ENCODE measurements around the gene RAI14. TPM values are rescaled to one million over a fixed set of nuclear protein-coding genes. Genes with fewer than 3 reads are reported as not detected.

The RAI14 gene
- total RNA-seq, 4 donors from 2014 or later: 24.2 to 40.1 (median 28.0) TPM

- H3K27ac ChIP-seq: no peak overlapping the region
- H3K4me3 ChIP-seq: no peak overlapping the region
Observed at GRCh38 chr5:34648840-34649158, 7.3 kb upstream of the RAI14 start.

GRCh38 chr5:34651791-34652190 is 4.3 kb upstream of the RAI14 start:
- Histone ChIP-seq H3K9me3 (no peaks in the 10 kb centered on the region), H3K27ac (no peak overlapping the region), H3K27me3 (no peaks in the 10 kb centered on the region), H3K4me1 (peaks cover 8% of the 10 kb centered on the region), H3K4me3 (no peak overlapping the region), H3K36me3 (no peaks in the 10 kb centered on the region)
- 44% methylated on average over 2 of the region's 2 CpGs for WGBS
- TF ChIP-seq CTCF (IDR thresholded peaks at IDR 0.05): no peak
- no peak for TF ChIP-seq POLR2AphosphoS5 (IDR thresholded peaks at IDR 0.05)
- TF ChIP-seq EP300 (IDR thresholded peaks at IDR 0.05): no peak
- no peak for TF ChIP-seq POLR2A (IDR thresholded peaks at IDR 0.05)
- no peak for DNase-seq (ENCODE audit: low spot score in 2 of 2)

More at GRCh38 chr5:34648840-34649158, 7.3 kb upstream of the RAI14 start:
- Histone ChIP-seq H3K4me1 (no peaks in the 10 kb centered on the region), H3K27me3 (no peaks in the 10 kb centered on the region), H3K9me3 (no peaks in the 10 kb centered on the region), H3K36me3 (no peaks in the 10 kb centered on the region)
- TF ChIP-seq CTCF (IDR thresholded peaks at IDR 0.05) (no peak), EP300 (IDR thresholded peaks at IDR 0.05) (no peak), POLR2AphosphoS5 (IDR thresholded peaks at IDR 0.05) (no peak), POLR2A (IDR thresholded peaks at IDR 0.05) (no peak)
- 80% methylated on average over 2 of the region's 2 CpGs for WGBS
- DNase-seq (ENCODE audit: low spot score in 2 of 2): no peak

GRCh38 chr5:34652466-34652865 is 3.7 kb upstream of the RAI14 start:
- peaks cover 14% of the 10 kb centered on the region for H3K4me1 ChIP-seq
- no peaks in the 10 kb centered on the region for H3K27me3 ChIP-seq

GRCh38 chr5:34652914-34653313 is 3.2 kb upstream of the RAI14 start:
- H3K27me3 ChIP-seq: no peaks in the 10 kb centered on the region
- no peak overlapping the region for H3K27ac ChIP-seq
- H3K4me3 ChIP-seq: no peak overlapping the region
- no peaks in the 10 kb centered on the region for H3K36me3 ChIP-seq
- peaks cover 19% of the 10 kb centered on the region for H3K4me1 ChIP-seq
- DNase-seq (ENCODE audit: low spot score in 2 of 2): no peak
- TF ChIP-seq CTCF (IDR thresholded peaks at IDR 0.05) (no peak), POLR2A (IDR thresholded peaks at IDR 0.05) (no peak), POLR2AphosphoS5 (IDR thresholded peaks at IDR 0.05) (no peak), EP300 (IDR thresholded peaks at IDR 0.05) (no peak)
- H3K9me3 ChIP-seq: no peaks in the 10 kb centered on the region

More at GRCh38 chr5:34652466-34652865, 3.7 kb upstream of the RAI14 start:
- 53% methylated on average over 5 of the region's 5 CpGs for WGBS
- DNase-seq (ENCODE audit: low spot score in 2 of 2): no peak
- Histone ChIP-seq H3K4me3 (no peak overlapping the region), H3K27ac (no peak overlapping the region), H3K9me3 (no peaks in the 10 kb centered on the region), H3K36me3 (no peaks in the 10 kb centered on the region)
- no peak for TF ChIP-seq POLR2AphosphoS5 (IDR thresholded peaks at IDR 0.05)
- no peak for TF ChIP-seq CTCF (IDR thresholded peaks at IDR 0.05)
- TF ChIP-seq EP300 (IDR thresholded peaks at IDR 0.05): no peak
- no peak for TF ChIP-seq POLR2A (IDR thresholded peaks at IDR 0.05)

- Histone ChIP-seq H3K4me1 (peaks cover 26% of the 10 kb centered on the region), H3K27me3 (no peaks in the 10 kb centered on the region), H3K36me3 (no peaks in the 10 kb centered on the region), H3K27ac (no peak overlapping the region), H3K9me3 (no peaks in the 10 kb centered on the region), H3K4me3 (no peak overlapping the region)
- no peak for DNase-seq (ENCODE audit: low spot score in 2 of 2)
- TF ChIP-seq CTCF (IDR thresholded peaks at IDR 0.05) (no peak), POLR2A (IDR thresholded peaks at IDR 0.05) (no peak), POLR2AphosphoS5 (IDR thresholded peaks at IDR 0.05) (no peak), EP300 (IDR thresholded peaks at IDR 0.05) (no peak)
Observed at GRCh38 chr5:34653708-34654107, 2.4 kb upstream of the RAI14 start.
